ENCODE measurements around the gene MCM3.

MCM3 gene

DNA sequence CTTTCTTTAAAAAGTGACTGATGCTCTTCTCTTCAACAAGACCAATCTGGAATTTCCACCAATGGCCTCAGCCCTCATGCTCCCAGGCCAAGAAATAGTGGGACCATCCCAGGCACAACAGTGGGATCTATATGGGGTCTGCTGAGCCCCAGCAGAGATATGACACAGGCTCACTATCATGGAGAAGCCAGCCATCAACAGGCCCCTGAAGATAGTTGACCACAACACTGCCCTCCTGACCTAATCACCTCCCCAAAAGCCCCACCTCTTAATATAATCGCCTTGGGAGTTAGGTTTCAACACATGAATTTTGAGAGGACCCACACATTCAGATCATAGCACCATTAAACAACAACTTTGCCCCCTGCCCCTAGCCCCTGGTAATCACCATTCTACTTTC, 16.8 kb upstream of the MCM3 start:
- DNase-seq (ENCODE audit: low read depth), result no peak

DNA sequence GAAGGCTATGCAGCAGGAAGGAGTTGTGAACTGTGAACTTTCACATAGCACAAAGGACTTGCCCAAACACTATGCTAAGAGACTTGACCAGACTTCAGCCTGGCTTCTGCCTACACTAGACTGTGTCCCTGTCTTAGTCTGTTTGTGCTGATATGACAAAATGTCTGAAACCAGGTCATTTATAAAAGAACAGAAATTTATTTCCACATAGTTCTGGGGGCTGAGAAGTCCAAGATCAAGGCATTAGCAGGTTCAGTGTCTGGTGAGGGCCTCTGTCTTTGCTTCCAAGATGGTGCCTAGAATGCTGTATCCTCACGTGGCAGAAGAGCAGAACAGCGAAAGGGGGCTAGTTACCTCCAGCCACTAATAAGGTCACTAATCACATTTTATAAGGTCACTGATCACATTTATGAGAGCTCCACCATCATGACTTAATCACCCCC, 16.0 kb upstream of the MCM3 start:
- DNase-seq (ENCODE audit: low read depth), result no peak

DNA sequence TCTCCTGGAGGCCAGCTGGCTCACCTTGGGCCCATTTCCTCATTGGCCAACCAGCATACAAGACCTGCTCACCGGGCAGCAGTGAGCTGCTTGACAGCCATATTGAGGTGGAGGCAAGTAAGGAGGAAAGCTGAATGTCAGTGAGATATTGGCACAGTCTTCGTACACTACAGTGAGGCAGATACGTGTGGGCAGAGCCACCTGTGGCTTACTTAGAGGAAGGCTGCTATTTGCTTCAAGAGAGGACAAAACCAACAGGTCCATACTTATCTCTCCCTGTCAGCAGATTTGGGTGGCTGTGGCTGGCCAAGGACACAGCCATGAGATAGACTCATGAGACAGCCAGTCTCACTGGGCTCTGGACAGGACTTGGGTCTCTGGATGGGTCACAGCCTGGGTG, 15.1 kb upstream of the MCM3 start:
- no peak for DNase-seq (ENCODE audit: low read depth)

DNA sequence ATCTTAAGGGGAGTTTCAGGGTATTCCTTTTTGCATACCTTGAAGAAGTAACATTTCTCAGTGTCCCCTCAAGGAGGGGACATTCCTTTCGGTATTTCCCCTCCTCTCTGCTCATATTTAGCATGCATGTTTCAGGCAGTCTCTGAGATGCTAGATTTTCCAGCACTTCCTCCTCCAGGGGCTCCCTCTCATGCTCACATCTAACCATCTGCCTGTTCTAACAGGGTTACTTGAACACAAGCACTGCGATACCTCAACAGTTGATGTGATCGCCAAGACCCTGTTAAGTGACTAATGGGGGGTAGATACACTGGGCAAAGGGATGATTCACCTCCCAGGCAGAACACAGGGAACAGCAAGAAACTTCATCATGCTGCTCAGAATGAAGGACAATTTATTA, 12.9 kb upstream of the MCM3 start:
- DNase-seq (ENCODE audit: low read depth), result no peak

DNA sequence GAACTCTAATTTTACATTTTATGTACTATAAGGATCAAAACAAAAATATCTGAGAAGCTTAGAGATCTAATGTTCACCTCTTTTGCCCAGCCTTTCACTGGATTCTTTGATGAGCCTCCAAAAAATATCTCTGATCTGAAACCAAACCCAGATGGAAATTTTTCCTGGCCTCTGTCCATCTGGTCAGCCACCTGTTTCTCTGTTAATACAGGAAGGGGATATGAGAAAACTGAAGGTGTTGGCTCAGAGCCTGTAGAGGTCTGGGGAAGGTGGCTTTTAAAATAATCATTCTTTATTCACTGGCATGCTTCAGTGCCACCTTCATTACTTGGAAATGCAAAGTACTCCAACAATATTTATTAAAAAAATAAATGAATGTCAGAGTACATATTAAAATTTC, 8.5 kb upstream of the MCM3 start:
- DNase-seq (ENCODE audit: low read depth), result no peak

DNA sequence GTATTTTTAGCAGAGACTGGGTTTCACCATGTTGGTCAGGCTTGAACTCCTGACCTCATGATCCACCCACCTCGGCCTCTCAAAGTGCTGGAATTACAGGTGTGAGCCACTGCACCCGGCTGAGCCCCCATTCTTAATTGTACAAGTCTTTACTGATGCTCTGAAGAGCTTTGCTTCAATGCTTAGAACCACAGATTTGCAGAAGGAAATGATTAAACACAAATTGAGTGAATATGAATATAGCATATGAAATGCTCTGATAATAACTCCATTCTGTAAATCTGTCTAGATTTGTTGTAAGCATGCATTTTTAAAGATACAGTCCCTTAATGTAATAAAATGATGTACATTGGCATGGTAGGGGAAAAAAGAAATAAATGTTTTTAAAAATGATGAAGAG, 4.3 kb upstream of the MCM3 start:
- no peak for DNase-seq (ENCODE audit: low read depth)

DNA sequence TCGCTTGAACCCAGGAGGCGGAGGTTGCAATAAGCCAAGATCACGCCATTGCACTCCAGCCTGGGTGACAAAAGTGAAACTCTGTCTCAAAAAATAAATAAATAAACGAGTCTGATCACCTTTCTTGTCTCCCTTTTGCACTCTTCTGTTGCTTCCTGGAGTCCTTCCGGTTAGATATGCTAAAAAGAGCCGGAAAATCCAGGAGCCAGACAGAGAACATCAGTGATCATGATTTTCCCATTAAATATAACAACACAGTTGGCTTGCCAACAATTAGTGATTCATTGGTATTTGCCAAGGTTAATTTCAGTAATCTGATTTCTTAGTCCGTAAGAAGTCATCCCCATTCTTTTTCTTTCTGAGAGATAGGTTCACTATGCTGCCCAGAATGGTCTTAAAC, 3.7 kb upstream of the MCM3 start:
- no peak for DNase-seq (ENCODE audit: low read depth)

DNA sequence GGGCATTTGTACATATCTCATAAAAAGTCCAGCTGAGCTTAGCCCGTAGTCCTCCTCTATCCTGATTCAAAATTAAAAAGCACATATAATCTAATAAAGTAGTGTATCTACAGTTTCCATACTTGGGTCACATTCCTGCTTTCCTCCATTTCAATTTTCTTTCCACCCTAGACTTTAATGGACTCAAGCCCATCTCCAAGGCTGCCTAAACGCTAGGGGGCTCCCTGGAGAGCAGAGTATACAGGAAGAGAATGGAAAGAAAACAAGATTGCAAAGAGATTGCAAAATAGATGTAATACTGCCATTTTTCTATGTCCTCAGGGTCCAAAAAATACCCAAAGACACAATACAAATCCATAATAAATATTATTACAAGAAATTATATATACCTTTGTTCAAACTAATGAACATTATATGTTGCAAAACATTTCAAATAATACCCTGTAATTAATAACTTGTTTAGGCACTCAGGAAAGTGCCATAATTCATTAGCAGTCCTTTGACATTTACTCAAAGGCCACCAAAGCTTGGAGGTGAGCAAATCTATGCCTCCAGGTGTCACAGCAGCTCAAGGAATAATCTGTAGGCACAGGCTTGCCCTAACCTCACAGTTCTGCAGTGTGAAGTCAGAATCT, 2.4 kb upstream of the MCM3 start:
- peak; percentile 37 for DNase-seq (ENCODE audit: low read depth)

DNA sequence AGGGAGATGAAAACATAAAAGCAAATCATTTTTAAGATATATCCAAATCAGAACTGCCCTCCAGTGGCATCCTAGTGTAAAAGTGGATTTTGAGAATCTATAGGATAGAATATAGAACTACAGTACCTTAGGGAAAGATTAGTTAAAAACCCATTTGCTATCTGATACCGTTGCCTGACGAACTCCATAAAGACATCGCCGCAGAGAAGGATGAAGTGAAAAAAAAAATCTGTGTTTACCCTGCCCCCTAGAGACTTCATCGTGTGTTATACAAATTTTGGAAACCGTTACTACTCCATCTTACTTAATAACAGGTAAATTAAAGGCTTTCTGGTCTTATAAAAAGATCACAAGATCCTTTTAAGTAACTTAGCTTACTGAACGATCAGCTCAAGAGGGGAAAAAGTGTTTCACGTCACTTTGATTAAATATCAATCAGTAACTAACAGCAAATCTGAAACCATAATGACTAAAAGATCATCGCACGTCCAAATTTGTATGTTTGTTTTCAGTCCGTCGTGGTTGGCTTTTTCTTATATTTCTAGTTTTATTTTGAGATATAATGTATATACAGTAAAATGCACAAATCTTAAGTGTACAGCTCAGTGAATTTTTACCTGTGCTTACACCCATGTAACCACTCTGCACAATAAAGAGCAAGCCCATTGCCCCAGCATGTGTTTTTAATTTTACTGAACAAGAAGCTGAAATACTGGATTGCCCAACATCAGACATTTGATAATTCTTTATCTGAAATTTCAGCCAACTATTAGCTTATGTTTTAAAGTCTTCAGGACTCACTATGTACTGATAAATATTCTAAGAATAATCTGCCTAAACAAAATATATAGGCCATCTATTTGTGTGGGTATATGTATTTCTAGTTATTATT, 881 bp upstream of the MCM3 start:
- no peak for DNase-seq (ENCODE audit: low read depth)

DNA sequence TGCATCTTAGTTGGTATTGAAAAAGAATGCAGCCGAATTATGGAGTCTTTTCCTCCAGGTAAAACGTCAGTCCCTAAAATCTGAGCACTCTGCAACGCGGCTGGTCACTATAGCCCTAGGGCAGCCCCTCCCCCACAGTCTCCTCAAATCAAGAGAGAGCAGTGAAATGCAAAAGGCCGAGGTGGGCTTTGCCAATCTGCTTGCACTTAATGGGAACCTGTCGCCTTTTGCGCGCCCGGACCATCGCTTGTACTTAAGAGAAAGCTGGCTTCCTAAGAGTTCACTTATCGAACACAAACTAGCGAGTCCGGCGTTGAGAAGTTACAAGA, 447 bp downstream of the MCM3 start:
- DNase-seq (ENCODE audit: low read depth), result no peak

DNA sequence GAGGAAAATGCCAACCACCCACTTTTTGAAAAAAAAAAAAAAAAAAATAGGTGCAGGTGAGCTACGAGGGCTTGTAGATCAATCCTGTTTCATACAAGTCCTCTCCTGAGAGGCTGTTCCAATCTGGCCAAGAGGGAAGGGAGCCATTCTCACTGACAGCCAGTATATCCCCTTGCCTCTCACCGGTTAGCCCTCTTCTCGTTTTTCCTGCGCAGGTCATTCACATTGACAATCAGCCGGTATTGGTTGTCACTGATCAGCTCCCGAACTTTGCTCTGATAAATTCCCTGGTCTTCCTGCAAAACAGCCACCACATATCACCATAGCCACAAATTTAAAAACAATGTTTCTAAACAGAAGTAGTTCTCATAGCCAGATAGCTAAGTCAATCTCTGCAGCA, 1.4 kb downstream of the MCM3 start:
- no peak for DNase-seq (ENCODE audit: low read depth)

DNA sequence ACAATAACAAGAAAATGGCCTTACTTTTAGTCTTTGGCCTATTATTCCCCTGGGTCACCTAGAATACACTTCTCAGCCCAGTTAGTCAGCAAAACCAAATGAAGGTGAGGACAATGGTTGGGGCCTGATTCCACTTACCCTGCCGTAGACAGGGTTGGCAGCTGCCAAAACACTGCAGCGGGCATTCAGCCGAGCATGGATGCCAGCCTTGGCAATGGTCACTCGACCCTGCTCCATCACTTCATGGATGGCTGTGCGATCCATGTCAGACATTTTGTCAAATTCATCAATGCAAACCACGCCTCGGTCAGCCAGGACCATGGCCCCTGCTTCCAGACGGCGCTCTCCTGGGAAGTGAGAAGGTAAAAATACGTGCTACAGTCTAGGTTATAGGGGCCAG, 8.4 kb downstream of the MCM3 start:
- DNase-seq (ENCODE audit: low read depth), result no peak

DNA sequence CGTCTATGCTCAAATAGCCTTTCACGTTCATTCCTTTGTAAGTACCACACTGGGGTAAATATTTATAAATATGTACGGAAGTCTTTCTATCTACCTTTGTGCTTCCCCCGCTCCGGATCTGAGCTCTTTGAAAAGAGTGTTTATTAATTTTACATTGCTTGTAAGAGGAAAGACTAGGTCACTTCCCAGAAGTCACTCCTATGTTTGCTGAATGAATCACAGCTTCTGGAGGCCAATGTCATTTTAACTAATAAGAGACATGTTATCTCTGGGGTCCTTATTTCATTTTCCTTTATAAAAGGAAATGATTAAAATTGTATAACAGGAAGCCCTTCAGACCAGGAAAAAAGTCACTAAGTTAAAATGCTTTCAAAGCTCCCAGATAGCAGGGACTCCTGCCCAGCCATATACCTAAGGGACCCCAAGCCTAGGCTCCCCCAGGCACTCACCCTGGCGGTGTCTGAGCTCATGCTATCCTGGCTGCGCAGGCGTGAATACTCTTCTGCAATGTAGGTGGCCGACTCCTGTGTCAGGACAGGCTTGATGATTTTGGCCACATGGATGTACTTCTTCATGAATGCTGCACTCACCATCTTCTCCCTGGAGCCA, 12.6 kb downstream of the MCM3 start:
- DNase-seq (ENCODE audit: low read depth), result no peak

DNA sequence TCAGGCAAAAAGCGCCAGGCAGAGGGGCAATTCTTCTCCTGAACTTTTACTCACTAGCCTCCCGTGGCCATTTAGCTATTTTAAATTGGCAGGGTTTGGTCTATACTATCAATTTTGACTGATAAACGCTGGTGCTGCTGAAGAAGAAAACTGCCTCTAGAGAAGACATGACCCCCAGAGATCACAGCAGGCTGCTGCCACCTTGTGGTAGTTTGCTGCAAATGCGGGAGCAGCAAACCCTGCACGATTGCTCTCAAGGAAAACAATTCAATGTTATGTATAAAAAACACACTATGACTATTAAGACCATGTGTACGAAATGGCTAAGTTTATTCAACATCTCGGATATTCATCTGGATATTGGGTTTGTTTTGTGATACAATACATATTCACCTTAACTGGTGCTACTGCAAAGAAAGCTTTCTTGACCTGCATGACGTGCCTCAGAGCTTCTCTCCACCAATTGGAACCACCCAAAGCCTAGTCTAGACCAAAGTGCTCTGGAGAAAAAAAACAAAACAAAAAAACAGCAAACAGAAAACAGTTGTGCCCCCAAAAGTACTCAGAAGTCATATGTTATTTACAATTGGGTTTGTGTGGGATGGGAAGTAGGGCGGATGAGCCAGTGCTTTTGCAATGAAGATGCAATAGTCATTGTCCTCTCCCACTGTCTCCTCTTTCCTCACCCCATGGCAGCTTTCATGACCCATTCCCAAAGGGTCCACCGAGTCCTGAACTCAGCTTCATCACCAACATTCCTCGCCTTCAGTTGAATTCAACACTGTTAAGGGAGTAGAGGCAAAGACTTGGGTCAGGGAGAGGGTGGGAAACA, 20.6 kb downstream of the MCM3 start:
- no peak for DNase-seq (ENCODE audit: low read depth)

DNA sequence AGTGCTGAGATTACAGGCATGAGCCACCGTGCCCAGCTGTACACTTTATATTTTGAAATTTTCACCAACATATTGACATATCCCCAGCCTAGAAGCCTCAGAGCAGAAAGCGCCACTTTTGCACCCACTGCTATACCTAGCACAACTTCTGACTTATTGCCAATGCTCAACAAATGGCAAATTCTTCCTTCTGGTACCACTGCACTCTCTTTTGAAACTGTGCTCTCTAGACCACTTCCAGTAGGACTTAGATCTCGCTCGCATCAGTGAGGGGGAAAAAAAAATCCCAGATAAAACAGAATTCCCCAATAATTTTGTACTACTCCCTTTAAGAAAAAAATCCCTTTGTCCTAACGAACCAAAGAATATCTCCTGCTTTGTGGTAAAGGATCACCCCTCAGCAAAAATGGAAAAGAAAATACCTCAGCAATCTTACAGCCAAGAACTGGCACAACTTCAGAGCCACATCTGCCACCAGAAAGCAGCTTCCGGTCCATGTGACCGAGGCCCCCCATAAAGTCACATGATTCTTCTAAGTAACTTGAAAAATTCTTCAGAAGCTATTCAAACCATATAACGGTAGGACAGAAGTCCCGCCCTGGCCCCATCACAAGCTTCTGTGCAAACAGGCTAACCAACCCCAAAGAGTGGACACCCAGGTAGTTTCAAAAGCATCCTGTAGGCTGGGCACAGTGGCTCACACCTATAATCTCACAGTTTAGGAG, 21.8 kb downstream of the MCM3 start:
- DNase-seq (ENCODE audit: low read depth), result no peak

DNA sequence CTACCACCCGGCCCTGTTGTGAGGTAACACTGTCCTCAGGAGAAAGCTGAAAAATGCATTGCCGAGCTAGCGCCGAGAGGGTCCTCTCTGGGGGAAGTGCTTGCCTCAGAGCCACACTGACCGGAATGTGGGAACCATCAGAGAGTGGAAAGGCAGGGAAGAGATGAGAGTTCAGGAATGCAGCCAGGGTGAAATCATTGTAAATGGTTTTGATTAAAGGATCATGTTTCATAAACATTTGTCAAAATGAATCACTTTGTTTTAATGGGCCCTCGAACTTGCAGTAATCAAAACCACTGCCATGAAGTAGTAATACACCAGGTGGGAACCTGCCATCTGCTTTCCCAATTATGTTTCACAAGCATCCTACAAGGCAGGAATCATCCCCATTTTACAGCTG, 23.3 kb downstream of the MCM3 start:
- DNase-seq (ENCODE audit: low read depth), result peak; percentile 28

DNA sequence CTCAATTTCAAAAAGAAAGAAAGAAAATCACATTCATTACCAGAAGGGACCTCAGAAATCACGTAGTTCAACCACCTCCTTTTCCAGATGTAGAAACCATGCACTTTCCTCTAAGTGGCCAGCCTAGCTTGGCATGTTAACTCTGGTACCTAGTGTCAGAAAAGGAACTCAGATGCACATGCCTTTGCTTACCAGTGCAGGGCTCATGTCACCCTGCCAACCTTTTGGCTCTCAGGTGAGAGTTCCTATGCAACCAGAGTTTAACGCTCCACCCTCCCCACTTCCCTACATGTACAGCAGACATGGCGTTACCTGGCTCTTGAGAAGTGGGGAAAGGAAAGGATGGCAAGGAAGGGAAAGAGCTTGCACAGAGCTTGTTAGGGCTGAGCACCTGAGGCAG, 23.9 kb downstream of the MCM3 start:
- DNase-seq (ENCODE audit: low read depth), result no peak

DNA sequence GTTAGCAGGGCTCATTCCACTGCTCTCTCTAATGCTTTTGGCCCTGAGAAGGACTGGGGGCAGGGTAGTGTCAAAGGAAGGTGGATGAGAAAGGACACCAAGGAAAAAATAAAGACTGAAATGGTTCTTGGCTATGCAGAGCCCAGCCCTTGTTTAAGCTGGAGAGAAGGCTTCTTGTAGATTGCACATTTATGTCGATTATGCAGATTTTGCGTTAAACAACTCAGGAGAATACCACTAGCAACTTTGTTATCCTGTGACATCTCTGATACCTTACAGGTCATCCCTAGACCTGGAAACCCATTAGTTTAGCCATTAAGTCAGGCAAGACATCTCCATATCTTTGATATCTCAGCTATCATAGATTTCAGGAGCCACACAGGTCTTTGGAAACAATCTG, 29.1 kb downstream of the MCM3 start:
- DNase-seq (ENCODE audit: low read depth), result no peak

DNA sequence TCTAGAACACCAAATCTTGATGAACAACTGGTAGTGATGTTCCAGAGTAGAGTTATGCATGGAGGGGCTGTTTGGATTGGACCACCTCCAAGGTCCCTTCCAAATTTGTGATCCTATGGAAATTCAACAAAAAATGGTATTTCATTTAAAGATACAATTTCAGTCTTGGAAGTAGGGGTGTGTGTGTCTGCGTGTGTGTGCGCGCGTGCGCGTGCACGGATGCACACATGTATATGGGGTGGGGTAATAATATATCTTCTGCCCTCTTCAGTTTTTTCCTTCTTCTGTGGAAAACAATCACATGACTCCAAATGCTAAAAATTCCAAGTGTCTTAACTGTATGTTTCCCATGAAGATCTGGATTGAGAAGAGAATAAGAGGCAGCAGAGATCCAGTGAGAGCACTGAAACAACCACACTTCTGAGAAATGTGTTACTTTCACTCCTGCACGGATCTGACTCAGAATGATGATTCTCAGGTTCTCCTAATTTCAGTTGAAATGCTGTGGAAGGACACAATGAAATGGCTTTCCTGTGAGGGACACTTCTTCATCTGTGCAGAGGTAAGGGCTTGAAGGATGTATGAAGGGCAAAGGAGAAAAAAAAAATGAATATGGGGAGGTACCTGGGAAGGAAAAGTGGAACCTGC, 29.7 kb downstream of the MCM3 start:
- no peak for DNase-seq (ENCODE audit: low read depth)

DNA sequence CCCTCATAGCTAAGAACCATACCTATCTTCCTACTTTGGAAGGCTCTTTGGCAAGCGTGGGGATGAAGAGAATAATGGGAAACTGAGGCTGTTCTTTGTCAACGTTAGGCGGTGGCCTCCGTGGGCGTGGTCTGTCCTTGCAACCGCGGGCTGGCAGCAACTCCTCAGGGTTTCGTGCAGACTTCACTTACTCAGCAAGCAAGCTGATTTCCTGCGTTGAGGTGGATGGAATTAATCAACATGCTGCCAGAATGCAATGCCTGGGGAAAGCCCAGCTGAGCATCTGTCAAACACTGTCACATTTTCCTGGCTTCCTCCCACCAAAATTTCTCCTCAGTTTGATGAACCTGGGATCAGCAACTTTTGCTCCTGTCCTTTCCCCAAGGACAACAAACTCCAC, 31.0 kb downstream of the MCM3 start:
- DNase-seq (ENCODE audit: low read depth), result no peak

DNA sequence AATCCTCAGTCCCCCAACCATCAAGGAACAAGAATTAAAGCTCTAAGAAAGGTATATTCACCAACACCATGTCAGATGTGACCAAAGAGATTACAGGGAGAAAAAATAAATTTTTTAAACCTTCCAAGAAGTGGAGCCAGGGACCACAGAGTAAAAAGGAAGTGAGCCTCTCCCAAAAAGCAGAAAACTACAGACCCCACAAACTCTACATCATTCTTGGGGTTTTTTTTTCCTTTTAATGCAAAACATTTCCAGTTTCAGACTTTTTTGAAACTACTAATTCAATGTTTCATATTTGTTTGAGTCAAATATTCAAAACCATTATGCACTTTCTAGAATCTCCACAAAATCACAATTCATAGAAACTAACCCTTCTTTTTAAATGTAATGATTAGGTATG, 33.4 kb downstream of the MCM3 start:
- no peak for DNase-seq (ENCODE audit: low read depth)
